WTC11 (cell line): ENCODE results near the gene LAMA4. TPM values are rescaled to one million over a fixed set of nuclear protein-coding genes. Genes with fewer than 3 reads are reported as not detected.

Experiments used
- ATAC-seq: fragments of 200-7000 bp; cut with Tn5 transposase; 2 replicates; pipeline ENCODE4 v1.10.0; 2021; ENCODE audit warnings: mild to moderate bottlenecking, moderate library complexity
- CTCF ChIA-PET: fragments of 300-600 bp; sonication (Branson Sonifier 250); formaldehyde crosslinking; loops from one replicate; lab custom pipeline; 2021; ENCODE audit warnings: antibody characterized with exemption; lab: Charles Lee
- POLR2A ChIA-PET: fragments of 350-600 bp; sonication (Branson Sonifier 250); formaldehyde crosslinking; loops from one replicate; lab custom pipeline; 2021; ENCODE audit warnings: antibody characterized with exemption; lab: Charles Lee
- DNase-seq: peaks from one replicate; pipeline ENCODE4 v3.0.0; 2021; ENCODE audit warnings: low spot score
- H3K27ac Mint-ChIP-seq: 2 replicates; pipeline ENCODE4 v1.8.0; 2021; ENCODE audit warnings: mixed read lengths
- H3K27me3 Mint-ChIP-seq: 2 replicates; pipeline ENCODE4 v1.8.0; 2021; ENCODE audit warnings: low read depth, mild to moderate bottlenecking, moderate library complexity, mixed read lengths
- H3K36me3 Mint-ChIP-seq: 2 replicates; pipeline ENCODE4 v1.8.0; 2021; ENCODE audit warnings: mixed read lengths
- H3K4me1 Mint-ChIP-seq: 2 replicates; pipeline ENCODE4 v1.8.0; 2022; ENCODE audit warnings: mixed read lengths
- H3K4me3 Mint-ChIP-seq: 2 replicates; pipeline ENCODE4 v1.8.0; 2021; ENCODE audit warnings: mild to moderate bottlenecking, moderate library complexity, mixed read lengths
- H3K9me3 Mint-ChIP-seq: 2 replicates; pipeline ENCODE4 v1.8.0; 2021; ENCODE audit warnings: mixed read lengths
- CBFB ChIP-seq: sonication (generic); formaldehyde crosslinking; IDR thresholded peaks from 2 replicates; pipeline ENCODE4 v1.8.1; 2022; ENCODE audit warnings: mild to moderate bottlenecking, low read depth, missing genetic modification reagents
- CREB1 ChIP-seq: sonication (generic); formaldehyde crosslinking; IDR thresholded peaks from 2 replicates; pipeline ENCODE4 v1.8.0; 2023; ENCODE audit warnings: mild to moderate bottlenecking, missing genetic modification reagents
- EMX1 ChIP-seq: fragments of 250-450 bp; sonication (Bioruptor Pico); IDR thresholded peaks from 2 replicates; pipeline ENCODE4 v1.8.0; 2021; ENCODE audit warnings: mild to moderate bottlenecking
- ESRRA ChIP-seq: sonication (generic); formaldehyde crosslinking; IDR thresholded peaks from 2 replicates; pipeline ENCODE4 v1.8.1; 2022; ENCODE audit warnings: mild to moderate bottlenecking, missing genetic modification reagents, borderline replicate concordance
- ETV6 ChIP-seq: sonication (generic); formaldehyde crosslinking; IDR thresholded peaks from 2 replicates; pipeline ENCODE4 v1.8.1; 2022; ENCODE audit warnings: mild to moderate bottlenecking, missing genetic modification reagents
- FOXJ3 ChIP-seq: sonication (generic); formaldehyde crosslinking; IDR thresholded peaks from 2 replicates; pipeline ENCODE4 v1.9.0; 2021; ENCODE audit warnings: missing genetic modification reagents, mild to moderate bottlenecking, borderline replicate concordance
- FOXK1 ChIP-seq: sonication (generic); formaldehyde crosslinking; IDR thresholded peaks from 2 replicates; pipeline ENCODE4 v1.8.0; 2022; ENCODE audit warnings: mild to moderate bottlenecking, moderate library complexity, missing genetic modification reagents
- FOXP1 ChIP-seq: sonication (generic); formaldehyde crosslinking; IDR thresholded peaks from 2 replicates; pipeline ENCODE4 v1.8.0; 2022; ENCODE audit warnings: missing genetic modification reagents, mild to moderate bottlenecking, moderate library complexity, borderline replicate concordance
- HMGXB4 ChIP-seq: sonication (generic); formaldehyde crosslinking; IDR thresholded peaks from 2 replicates; pipeline ENCODE4 v1.8.1; 2023; ENCODE audit warnings: mild to moderate bottlenecking, moderate library complexity, missing genetic modification reagents
- NFE2L1 ChIP-seq: sonication (generic); formaldehyde crosslinking; IDR thresholded peaks from 2 replicates; pipeline ENCODE4 v1.8.1; 2023; ENCODE audit warnings: missing genetic modification reagents
- SMAD3 ChIP-seq: sonication (generic); formaldehyde crosslinking; IDR thresholded peaks from 2 replicates; pipeline ENCODE4 v1.8.0; 2022; ENCODE audit warnings: missing genetic modification reagents, mild to moderate bottlenecking, borderline replicate concordance
- TCF7 ChIP-seq: sonication (generic); formaldehyde crosslinking; IDR thresholded peaks from 2 replicates; pipeline ENCODE4 v1.8.0; 2022; ENCODE audit warnings: mild to moderate bottlenecking, low read depth, missing genetic modification reagents, moderate library complexity
- TP53 ChIP-seq: sonication (generic); formaldehyde crosslinking; IDR thresholded peaks from 2 replicates; pipeline ENCODE4 v1.8.1; 2023; ENCODE audit warnings: mild to moderate bottlenecking, missing genetic modification reagents
- ZBTB43 ChIP-seq: sonication (generic); formaldehyde crosslinking; IDR thresholded peaks from 2 replicates; pipeline ENCODE4 v1.8.1; 2023; ENCODE audit warnings: mild to moderate bottlenecking, missing genetic modification reagents
- ZNF396 ChIP-seq: fragments of 250-450 bp; sonication (Bioruptor Pico); IDR thresholded peaks from 2 replicates; pipeline ENCODE4 v1.8.0; 2021; ENCODE audit warnings: mild to moderate bottlenecking, moderate library complexity, borderline replicate concordance
- ZNF425 ChIP-seq: fragments of 250-450 bp; sonication (Bioruptor Pico); conservative IDR thresholded peaks from 2 replicates; pipeline ENCODE4 v1.9.0; 2021; ENCODE audit warnings: mild to moderate bottlenecking
- total RNA-seq: library from RNA; stranded (reverse); gene quantifications from 3 replicates; pipeline ENCODE4 v1.2.3, GENCODE V29; 2021
- TF ChIP-seq, protein P1 (sequence below): sonication (generic); formaldehyde crosslinking; IDR thresholded peaks from 2 replicates; pipeline ENCODE4 v1.8.1; 2023; ENCODE audit warnings: mild to moderate bottlenecking, missing genetic modification reagents, borderline replicate concordance

Gene LAMA4
- total RNA-seq, 1 experiment from 2014 or later: 1.6 TPM

GRCh38 chr6:112172540-112172939, 81.8 kb downstream of the LAMA4 start:
- Mint-ChIP-seq H3K4me3 (no peak overlapping the region), H3K36me3 (no peaks in the 10 kb centered on the region), H3K27me3 (no peaks in the 10 kb centered on the region; the same call in 1 of the 2 replicates), H3K4me1 (peaks cover 17% of the 10 kb centered on the region), H3K9me3 (no peaks in the 10 kb centered on the region), H3K27ac (no peak overlapping the region)
- ATAC-seq: peak; percentile 69
- no peak for DNase-seq
- ChIA-PET CTCF (interaction anchor here (1.3 kb wide), 1 partner anchor 9 kb away, joined by 3 read pairs; no protein-coding TSS in a partner anchor), POLR2A (no interaction called here)
- no peak for TF ChIP-seq ZNF425
- TF ChIP-seq HMGXB4 (CRISPR knock-in tag): no peak
- TF ChIP-seq, protein P1, sequence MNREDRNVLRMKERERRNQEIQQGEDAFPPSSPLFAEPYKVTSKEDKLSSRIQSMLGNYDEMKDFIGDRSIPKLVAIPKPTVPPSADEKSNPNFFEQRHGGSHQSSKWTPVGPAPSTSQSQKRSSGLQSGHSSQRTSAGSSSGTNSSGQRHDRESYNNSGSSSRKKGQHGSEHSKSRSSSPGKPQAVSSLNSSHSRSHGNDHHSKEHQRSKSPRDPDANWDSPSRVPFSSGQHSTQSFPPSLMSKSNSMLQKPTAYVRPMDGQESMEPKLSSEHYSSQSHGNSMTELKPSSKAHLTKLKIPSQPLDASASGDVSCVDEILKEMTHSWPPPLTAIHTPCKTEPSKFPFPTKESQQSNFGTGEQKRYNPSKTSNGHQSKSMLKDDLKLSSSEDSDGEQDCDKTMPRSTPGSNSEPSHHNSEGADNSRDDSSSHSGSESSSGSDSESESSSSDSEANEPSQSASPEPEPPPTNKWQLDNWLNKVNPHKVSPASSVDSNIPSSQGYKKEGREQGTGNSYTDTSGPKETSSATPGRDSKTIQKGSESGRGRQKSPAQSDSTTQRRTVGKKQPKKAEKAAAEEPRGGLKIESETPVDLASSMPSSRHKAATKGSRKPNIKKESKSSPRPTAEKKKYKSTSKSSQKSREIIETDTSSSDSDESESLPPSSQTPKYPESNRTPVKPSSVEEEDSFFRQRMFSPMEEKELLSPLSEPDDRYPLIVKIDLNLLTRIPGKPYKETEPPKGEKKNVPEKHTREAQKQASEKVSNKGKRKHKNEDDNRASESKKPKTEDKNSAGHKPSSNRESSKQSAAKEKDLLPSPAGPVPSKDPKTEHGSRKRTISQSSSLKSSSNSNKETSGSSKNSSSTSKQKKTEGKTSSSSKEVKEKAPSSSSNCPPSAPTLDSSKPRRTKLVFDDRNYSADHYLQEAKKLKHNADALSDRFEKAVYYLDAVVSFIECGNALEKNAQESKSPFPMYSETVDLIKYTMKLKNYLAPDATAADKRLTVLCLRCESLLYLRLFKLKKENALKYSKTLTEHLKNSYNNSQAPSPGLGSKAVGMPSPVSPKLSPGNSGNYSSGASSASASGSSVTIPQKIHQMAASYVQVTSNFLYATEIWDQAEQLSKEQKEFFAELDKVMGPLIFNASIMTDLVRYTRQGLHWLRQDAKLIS (CRISPR knock-in tag): no peak
- no peak for TF ChIP-seq EMX1 (CRISPR knock-in tag)
- TF ChIP-seq ZBTB43: no peak
- TF ChIP-seq CBFB (CRISPR knock-in tag): no peak
- TF ChIP-seq FOXP1 (CRISPR knock-in tag): no peak
- no peak for TF ChIP-seq TP53 (CRISPR knock-in tag)
- TF ChIP-seq ZNF396 (CRISPR knock-in tag): no peak
- TF ChIP-seq FOXJ3 (CRISPR knock-in tag): no peak
- no peak for TF ChIP-seq SMAD3

DNA sequence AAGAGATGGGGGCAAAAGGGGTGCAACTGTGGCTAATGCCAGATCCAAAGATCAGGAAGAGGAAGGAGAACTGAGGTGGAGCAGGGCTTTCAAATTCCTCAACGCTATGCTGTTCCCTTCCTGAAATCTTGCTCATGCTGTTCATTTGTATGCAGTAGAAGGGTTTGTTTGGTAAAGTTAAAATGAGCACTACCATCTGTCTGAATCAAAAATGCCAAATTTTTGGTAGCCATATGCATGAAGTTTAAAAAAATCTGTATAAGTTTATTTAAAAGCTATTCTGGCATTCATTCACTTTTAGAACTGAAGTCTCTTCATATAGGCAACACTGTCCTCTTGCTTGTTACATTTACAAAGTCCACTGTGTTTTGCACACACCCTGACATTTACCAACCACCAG, 84.8 kb downstream of the LAMA4 start:
- peaks cover 17% of the 10 kb centered on the region for H3K4me1 Mint-ChIP-seq
- no peak overlapping the region for H3K27ac Mint-ChIP-seq
- TF ChIP-seq FOXK1 (CRISPR knock-in tag) (no peak), TCF7 (CRISPR knock-in tag) (no peak), ETV6 (CRISPR knock-in tag) (no peak), NFE2L1 (CRISPR knock-in tag) (no peak), CREB1 (CRISPR knock-in tag) (no peak), ESRRA (CRISPR knock-in tag) (no peak)
- TF ChIP-seq, all 79 proteins: peak for 0
- no peaks in the 10 kb centered on the region for H3K36me3 Mint-ChIP-seq
- CTCF ChIA-PET: no interaction called here
- no peaks in the 10 kb centered on the region for H3K9me3 Mint-ChIP-seq
- no peak overlapping the region for H3K4me3 Mint-ChIP-seq
- ATAC-seq: no peak
- POLR2A ChIA-PET: no interaction called here
- DNase-seq: no peak
- no peaks in the 10 kb centered on the region; the same call in 1 of the 2 replicates for H3K27me3 Mint-ChIP-seq
